Hindlimb muscle (tissue), 1 donor: ENCODE measurements around the gene MCM6. TPM values are rescaled to one million over a fixed set of nuclear protein-coding genes. Genes with fewer than 3 reads are reported as not detected.
"Not testable (repeated sequence)": the region's sequence is repeated elsewhere in the genome, so short reads cannot be mapped to it uniquely, and the experiment has no call there.

Experiments used
- DNase-seq: peaks from one replicate; pipeline ENCODE4 v3.0.0-alpha.2; 2013
- polyA plus RNA-seq: library from polyadenylated mRNA; unstranded; fragments of 120-200 nt; gene quantifications from one replicate; pipeline ENCODE4 v1.2.1, GENCODE V29; 2013; ENCODE audit not compliant: insufficient read length

MCM6 gene
- polyA plus RNA-seq, 1 donor: 19.0 TPM

GRCh38 chr2:135820003-135820618 lies 56.1 kb downstream of the MCM6 start:
- DNase-seq: no peak

- DNase-seq: no peak
Observed at GRCh38 chr2:135818937-135819610, 57.2 kb downstream of the MCM6 start.

- DNase-seq: no peak
Observed at GRCh38 chr2:135817951-135818350, 58.3 kb downstream of the MCM6 start.

DNA sequence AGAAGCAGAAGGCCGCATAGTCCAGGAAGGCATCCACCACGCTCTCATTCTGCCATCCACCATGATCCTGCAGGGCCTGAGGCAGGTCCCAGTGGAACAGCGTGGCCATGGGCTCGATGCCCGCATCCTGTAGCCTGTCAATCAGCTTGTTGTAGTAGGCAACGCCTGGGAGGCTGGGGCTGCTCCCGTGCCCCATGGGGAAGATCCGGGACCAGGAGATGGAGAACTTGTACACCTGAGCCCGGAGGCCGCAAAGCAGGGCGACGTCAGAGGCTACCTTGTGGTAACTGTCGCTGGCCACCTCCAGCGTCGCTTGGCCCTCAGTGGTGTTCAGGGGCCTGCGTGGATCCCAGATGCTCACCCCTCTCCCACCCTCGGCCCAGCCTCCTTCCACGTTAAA lies 58.8 kb downstream of the MCM6 start:
- DNase-seq: no peak

- no peak for DNase-seq
Observed at GRCh38 chr2:135815269-135815668, 61.0 kb downstream of the MCM6 start.

GRCh38 chr2:135812907-135813511 lies 63.2 kb downstream of the MCM6 start:
- DNase-seq: no peak

DNA sequence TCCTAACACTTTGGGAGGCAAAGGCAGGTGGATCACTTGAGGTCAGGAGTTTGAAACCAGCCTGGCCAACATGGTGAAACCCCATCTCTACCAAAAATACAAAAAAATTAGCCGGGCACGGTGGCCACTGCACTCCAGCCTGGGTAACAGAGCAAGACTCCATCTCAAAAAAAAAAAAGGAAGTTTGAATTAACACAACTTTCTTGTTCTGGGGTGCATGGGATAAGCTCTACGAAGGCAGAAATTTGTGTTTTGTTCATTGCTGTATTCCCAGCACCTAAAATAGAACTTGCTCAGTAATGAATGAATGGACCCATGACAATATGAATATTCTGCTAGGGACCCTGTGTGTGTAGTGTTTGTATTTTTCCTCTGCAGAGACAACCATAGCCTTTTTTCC lies 68.4 kb downstream of the MCM6 start:
- not testable (repeated sequence) for DNase-seq

GRCh38 chr2:135803278-135803677 lies 73.0 kb downstream of the MCM6 start:
- no peak for DNase-seq

DNA sequence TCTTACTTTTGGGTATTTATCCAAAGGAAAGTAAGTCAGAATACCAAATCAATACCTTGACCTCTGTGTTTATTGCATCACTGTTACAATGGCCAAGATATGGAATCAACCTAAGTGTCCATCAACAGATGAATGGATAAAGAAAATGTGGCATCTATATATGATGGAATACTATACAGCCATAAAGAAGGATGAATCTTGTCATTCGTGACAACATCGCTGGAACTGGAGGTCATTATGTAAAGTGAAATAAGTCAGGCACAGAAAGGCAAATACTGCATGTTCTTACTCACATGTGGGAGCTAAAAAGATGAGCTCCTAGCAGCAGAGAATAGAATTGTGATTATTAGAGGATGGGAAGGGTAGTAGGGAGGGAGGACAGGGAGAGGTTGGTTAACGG lies 73.9 kb downstream of the MCM6 start:
- DNase-seq: no peak

GRCh38 chr2:135800513-135801460 lies 75.5 kb downstream of the MCM6 start:
- no peak for DNase-seq

DNA sequence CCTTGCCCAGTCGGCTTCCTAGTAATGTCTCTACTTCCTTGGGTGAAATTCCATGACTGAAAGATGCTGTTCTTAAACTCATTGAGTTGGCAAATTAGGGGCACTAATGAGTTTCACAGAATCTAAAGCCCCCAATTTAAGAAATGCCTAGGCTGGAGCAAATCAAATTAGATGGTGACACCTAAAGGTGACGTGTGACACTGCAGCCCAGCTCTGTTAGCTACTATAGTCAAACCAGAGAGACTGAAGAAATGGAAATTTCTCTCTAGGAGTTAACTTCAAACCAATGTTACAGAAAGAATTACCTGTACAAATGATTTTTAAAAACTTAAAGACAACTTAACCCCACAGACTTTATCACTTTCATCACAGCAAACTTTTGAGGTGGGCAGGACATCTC lies 76.5 kb downstream of the MCM6 start:
- DNase-seq: no peak

DNA sequence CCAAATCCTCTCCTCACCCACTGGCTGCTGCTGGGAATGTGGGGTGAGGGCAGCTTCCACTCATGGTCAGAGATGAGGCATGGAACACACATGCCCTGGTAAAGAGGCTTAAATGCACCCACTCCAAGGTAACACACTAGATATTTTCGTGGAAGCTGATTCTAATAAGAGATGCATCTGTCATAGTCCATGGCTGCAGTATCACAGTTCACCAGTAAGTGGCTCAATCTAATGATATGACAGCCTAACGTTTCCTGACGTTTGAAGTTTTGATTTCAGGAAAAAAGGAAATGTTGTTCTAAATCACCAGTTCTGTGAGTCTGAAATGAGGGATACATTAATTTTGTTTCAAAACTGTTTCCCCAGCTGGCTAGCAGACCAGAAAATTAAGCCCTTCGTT lies 77.5 kb downstream of the MCM6 start:
- DNase-seq: no peak

- DNase-seq: no peak
Observed at GRCh38 chr2:135798275-135798705, 78.0 kb downstream of the MCM6 start.

GRCh38 chr2:135797497-135798274 lies 78.6 kb downstream of the MCM6 start:
- peak; percentile 40 for DNase-seq

DNA sequence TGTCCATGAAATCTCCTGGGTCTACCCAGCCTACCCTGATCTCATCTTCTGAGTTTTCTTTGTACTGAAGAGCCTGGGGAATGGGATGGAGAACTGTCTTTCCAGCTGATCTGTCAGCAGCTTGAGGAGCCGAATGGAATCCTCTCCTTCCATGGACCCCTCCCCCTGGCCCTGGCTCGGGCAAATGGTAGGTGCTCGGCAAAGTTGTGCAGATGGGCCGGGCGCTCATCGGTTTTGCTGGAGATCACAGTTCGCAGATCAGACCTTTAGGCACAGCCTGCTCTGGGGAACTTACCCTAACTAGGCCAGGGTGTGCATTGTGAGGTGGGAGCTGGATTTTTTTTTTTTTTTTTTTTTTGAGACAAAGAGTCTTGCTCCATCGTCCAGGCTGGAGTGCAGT lies 79.6 kb downstream of the MCM6 start:
- DNase-seq: no peak

DNA sequence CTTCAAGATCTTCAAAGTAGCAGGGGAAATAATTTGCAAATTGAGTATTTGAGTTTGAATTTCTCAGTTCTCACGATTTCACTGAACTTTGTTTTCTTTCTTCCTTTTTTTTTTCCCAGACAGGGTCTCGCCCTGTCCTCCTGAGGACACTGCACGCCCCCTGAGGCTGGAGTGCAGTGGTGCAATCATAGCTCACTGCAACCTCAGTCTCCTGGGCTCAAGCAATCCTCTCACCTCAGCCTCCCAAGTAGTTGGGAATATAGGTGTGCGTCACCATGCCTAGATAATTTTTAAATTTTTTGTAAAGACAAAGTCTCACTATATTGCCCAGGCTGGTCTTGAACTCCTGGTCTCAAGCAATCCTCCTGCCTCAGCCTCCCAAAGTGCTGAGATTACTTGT lies 80.6 kb downstream of the MCM6 start:
- DNase-seq: not testable (repeated sequence)

DNA sequence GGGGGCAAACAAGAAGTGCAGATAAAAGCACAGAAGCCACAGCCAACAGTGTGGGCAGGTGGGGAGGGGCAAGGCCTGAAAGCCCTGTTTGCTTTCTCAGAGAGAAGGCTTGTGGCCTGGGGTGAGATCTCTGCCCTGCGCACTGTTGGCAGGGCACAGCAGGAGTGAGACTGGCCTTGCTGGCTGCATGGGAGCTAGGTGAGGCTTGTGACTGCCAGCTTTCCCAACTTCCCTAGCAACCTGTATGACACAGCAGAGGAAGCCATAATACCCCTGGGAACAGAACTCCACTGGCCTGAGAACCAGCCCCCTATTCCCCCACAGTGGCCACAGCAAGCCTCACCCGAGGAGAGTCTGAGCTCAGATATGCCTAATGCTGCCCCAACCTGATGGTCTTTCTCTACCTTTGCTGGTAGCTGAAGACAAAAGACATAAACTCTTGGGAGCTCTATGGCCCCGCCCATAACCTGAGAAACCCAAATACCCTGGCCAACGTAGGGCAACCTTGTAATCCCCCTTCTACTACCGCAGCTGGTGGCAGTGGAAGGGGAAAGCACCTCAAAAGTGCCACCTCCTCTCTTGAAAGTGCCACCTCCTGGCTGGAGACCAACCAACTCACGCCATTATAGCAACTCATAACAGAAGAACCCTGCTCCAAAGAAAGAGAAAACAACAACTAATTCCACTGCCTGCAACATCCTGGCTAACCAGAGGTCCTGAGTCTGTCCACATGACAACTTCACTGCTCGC lies 83.7 kb downstream of the MCM6 start:
- no peak for DNase-seq

GRCh38 chr2:135791418-135792190 lies 84.6 kb downstream of the MCM6 start:
- no peak for DNase-seq

DNA sequence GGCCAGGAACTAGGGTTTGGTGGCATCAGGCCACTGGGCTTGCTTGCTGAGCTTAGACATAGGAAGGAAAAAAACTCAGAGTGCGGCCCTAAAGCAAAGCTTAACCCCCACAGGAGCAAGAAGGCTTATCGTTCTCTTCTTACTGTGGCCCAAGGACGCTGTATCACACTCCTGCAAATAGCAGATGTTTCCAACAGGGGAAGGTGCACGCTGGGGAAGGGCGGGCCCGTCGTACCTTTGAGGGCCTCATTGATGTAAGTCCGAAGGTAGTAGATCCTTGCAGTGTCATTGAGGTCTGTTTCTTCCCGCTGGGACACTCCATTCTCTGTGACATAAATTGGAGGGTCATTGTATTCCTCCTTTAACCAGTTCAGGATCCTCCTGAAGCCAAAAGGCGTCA lies 85.8 kb downstream of the MCM6 start:
- no peak for DNase-seq
